Immature natural killer cell (primary cell): ENCODE results near the gene ETHE1. TPM values are rescaled to one million over a fixed set of nuclear protein-coding genes. Genes with fewer than 3 reads are reported as not detected.

Experiments
- DNase-seq, 3 donors: peaks; one replicate each; pipeline ENCODE4 v3.0.0; 2022; ENCODE audit warnings: mixed read lengths in 1 of 3
- H3K27ac Mint-ChIP-seq, 6 donors: one replicate each; pipeline ENCODE4 v1.8.0; 2020; ENCODE audit warnings: mixed read lengths in 6 of 6, mild to moderate bottlenecking in 5 of 6, inconsistent platforms in 4 of 6, moderate library complexity in 3 of 6
- H3K27me3 Mint-ChIP-seq, 3 donors: one replicate each; pipeline ENCODE4 v1.8.0; 2020 to 2021; ENCODE audit warnings: low read depth in 3 of 3, mild to moderate bottlenecking in 3 of 3, mixed read lengths in 3 of 3, moderate library complexity in 3 of 3, inconsistent platforms in 1 of 3
- H3K36me3 Mint-ChIP-seq, 3 donors: one replicate each; pipeline ENCODE4 v1.8.0; 2020; ENCODE audit warnings: mixed read lengths in 3 of 3, inconsistent platforms in 2 of 3, mild to moderate bottlenecking in 2 of 3
- H3K4me1 Mint-ChIP-seq, 2 donors: one replicate each; pipeline ENCODE4 v1.8.0; 2020; ENCODE audit warnings: inconsistent platforms in 2 of 2, mild to moderate bottlenecking in 2 of 2, mixed read lengths in 2 of 2, moderate library complexity in 1 of 2
- H3K4me3 Mint-ChIP-seq, 5 donors: one replicate each; pipeline ENCODE4 v1.8.0; 2020; ENCODE audit warnings: mild to moderate bottlenecking in 5 of 5, mixed read lengths in 5 of 5, inconsistent platforms in 3 of 5, moderate library complexity in 3 of 5
- H3K9me3 Mint-ChIP-seq, 6 donors: one replicate each; pipeline ENCODE4 v1.8.0; 2020; ENCODE audit warnings: mild to moderate bottlenecking in 6 of 6, mixed read lengths in 6 of 6, inconsistent platforms in 4 of 6, moderate library complexity in 3 of 6
- polyA plus RNA-seq, 3 donors: library from polyadenylated mRNA; unstranded; fragments of 300-500 nt; fragmentation: Illumina TruSeq; gene quantifications; one replicate each; pipeline ENCODE4 v1.2.3, GENCODE V29; 2021

The ETHE1 gene
- polyA plus RNA-seq = 100 to 1,000 TPM in 1 of 3 donors, 10 to 100 TPM in 2; 70.5 to 156 (median 74.5) TPM

GRCh38 chr19:43526884-43527859 lies at the start of gene ETHE1:
Gene ETHE1 (minus strand): TSS chr19:43527201. CDS start chr19:43527177, 24 bp downstream.
- no peaks in the 10 kb centered on the region for H3K9me3 Mint-ChIP-seq
- H3K4me1 Mint-ChIP-seq = peaks cover 29 to 48% of the 10 kb centered on the region in 2 donors
- H3K27ac Mint-ChIP-seq = peak within 1 kb of the TSS; percentile 54 to 94 (median 90)
- peaks cover 0 to 4% (median 3%) of the 10 kb centered on the region in 3 donors for H3K36me3 Mint-ChIP-seq
- peaks cover 0 to 2% (median 0%) of the 10 kb centered on the region in 3 donors for H3K27me3 Mint-ChIP-seq
- peak within 1 kb of the TSS; percentile 72 to 93 (median 80) for H3K4me3 Mint-ChIP-seq
- DNase-seq = peak; percentile 66 to 69 (median 68)

- Mint-ChIP-seq H3K27me3 (peaks cover 9 to 15% (median 14%) of the 10 kb centered on the region in 3 donors), H3K27ac (peak overlapping the region; percentile 88 to 99 (median 98)), H3K9me3 (no peaks in the 10 kb centered on the region), H3K36me3 (peaks cover 0 to 5% (median 0%) of the 10 kb centered on the region in 3 donors), H3K4me3 (peak overlapping the region; percentile 52 to 97 (median 84)), H3K4me1 (peaks cover 41 to 43% of the 10 kb centered on the region in 2 donors)
- DNase-seq = peak in 1 of 3 donors; percentile 19
Observed at GRCh38 chr19:43575955-43576878, 49.2 kb upstream of the ETHE1 start.

- peak; percentile 94 to 97 (median 96) for DNase-seq
- peak within 1 kb of the TSS; percentile 97 to 99 (median 98) for H3K27ac Mint-ChIP-seq
- no peaks in the 10 kb centered on the region for H3K9me3 Mint-ChIP-seq
- H3K4me1 Mint-ChIP-seq = peaks cover 45 to 47% of the 10 kb centered on the region in 2 donors
- H3K36me3 Mint-ChIP-seq = peaks cover 0 to 5% (median 0%) of the 10 kb centered on the region in 3 donors
- peak within 1 kb of the TSS; percentile 96 to 97 (median 96) for H3K4me3 Mint-ChIP-seq
- H3K27me3 Mint-ChIP-seq = peaks cover 9 to 17% (median 15%) of the 10 kb centered on the region in 3 donors
Observed at GRCh38 chr19:43575156-43575950, 48.4 kb upstream of the ETHE1 start, which contains the start of the genes PINLYP and XRCC1. Gene PINLYP (plus strand): TSS chr19:43575801. CDS start chr19:43577192, 1,391 bp downstream. Gene XRCC1 (minus strand): TSS chr19:43575527. CDS start chr19:43575458, 69 bp downstream.

GRCh38 chr19:43574424-43575155 lies 47.6 kb upstream of the ETHE1 start:
- peak overlapping the region; percentile 97 to 99 (median 98) for H3K27ac Mint-ChIP-seq
- peaks cover 0 to 5% (median 0%) of the 10 kb centered on the region in 3 donors for H3K36me3 Mint-ChIP-seq
- no peak for DNase-seq
- peak overlapping the region; percentile 96 to 97 (median 96) for H3K4me3 Mint-ChIP-seq
- no peaks in the 10 kb centered on the region for H3K9me3 Mint-ChIP-seq
- H3K4me1 Mint-ChIP-seq = peaks cover 43 to 46% of the 10 kb centered on the region in 2 donors
- peaks cover 9 to 15% (median 13%) of the 10 kb centered on the region in 3 donors for H3K27me3 Mint-ChIP-seq

- no peaks in the 10 kb centered on the region for H3K9me3 Mint-ChIP-seq
- peaks cover 43 to 44% of the 10 kb centered on the region in 2 donors for H3K4me1 Mint-ChIP-seq
- no peak overlapping the region for H3K4me3 Mint-ChIP-seq
- H3K27me3 Mint-ChIP-seq = peaks cover 7 to 10% (median 10%) of the 10 kb centered on the region in 3 donors
- peak overlapping the region in 5 of 6 donors; percentile 10 to 70 (median 51) for H3K27ac Mint-ChIP-seq
- no peak for DNase-seq
- peaks cover 0 to 5% (median 0%) of the 10 kb centered on the region in 3 donors for H3K36me3 Mint-ChIP-seq
Observed at GRCh38 chr19:43572171-43572588, 45.2 kb upstream of the ETHE1 start.

GRCh38 chr19:43570174-43570791 lies 43.3 kb upstream of the ETHE1 start:
- Mint-ChIP-seq H3K27ac (peak overlapping the region; percentile 46 to 87 (median 68)), H3K9me3 (no peaks in the 10 kb centered on the region), H3K4me3 (no peak overlapping the region), H3K27me3 (peaks cover 0 to 6% (median 5%) of the 10 kb centered on the region in 3 donors), H3K36me3 (peaks cover 3 to 5% (median 4%) of the 10 kb centered on the region in 3 donors), H3K4me1 (peaks cover 38 to 39% of the 10 kb centered on the region in 2 donors)
- no peak for DNase-seq

- Mint-ChIP-seq H3K4me3 (no peak overlapping the region), H3K4me1 (peaks cover 38 to 39% of the 10 kb centered on the region in 2 donors)
Observed at GRCh38 chr19:43569657-43570056, 42.7 kb upstream of the ETHE1 start.

GRCh38 chr19:43564800-43565199 lies 37.8 kb upstream of the ETHE1 start:
- no peak for DNase-seq
- Mint-ChIP-seq H3K36me3 (peaks cover 0 to 4% (median 3%) of the 10 kb centered on the region in 3 donors), H3K4me1 (peaks cover 54 to 58% of the 10 kb centered on the region in 2 donors), H3K27me3 (peaks cover 4 to 11% (median 7%) of the 10 kb centered on the region in 3 donors), H3K9me3 (no peaks in the 10 kb centered on the region), H3K27ac (peak overlapping the region; percentile 82 to 100 (median 92)), H3K4me3 (peak overlapping the region in 1 of 5 donors; percentile 10)

More at GRCh38 chr19:43569657-43570056, 42.7 kb upstream of the ETHE1 start:
- peaks cover 0 to 4% (median 2%) of the 10 kb centered on the region in 3 donors for H3K27me3 Mint-ChIP-seq
- H3K36me3 Mint-ChIP-seq = peaks cover 3 to 5% (median 4%) of the 10 kb centered on the region in 3 donors
- peak overlapping the region in 5 of 6 donors; percentile 46 to 79 (median 58) for H3K27ac Mint-ChIP-seq
- no peak for DNase-seq
- H3K9me3 Mint-ChIP-seq = no peaks in the 10 kb centered on the region

GRCh38 chr19:43563816-43564457 lies 36.9 kb upstream of the ETHE1 start:
- peak overlapping the region; percentile 25 to 67 (median 52) for H3K4me3 Mint-ChIP-seq
- DNase-seq = no peak
- H3K36me3 Mint-ChIP-seq = peaks cover 0 to 4% (median 3%) of the 10 kb centered on the region in 3 donors

GRCh38 chr19:43562698-43563241 lies 35.8 kb upstream of the ETHE1 start:
- Mint-ChIP-seq H3K27me3 (peaks cover 4 to 11% (median 7%) of the 10 kb centered on the region in 3 donors), H3K36me3 (peaks cover 1 to 7% (median 3%) of the 10 kb centered on the region in 3 donors), H3K9me3 (no peaks in the 10 kb centered on the region), H3K27ac (peak overlapping the region; percentile 93 to 100 (median 98)), H3K4me1 (peaks cover 54 to 58% of the 10 kb centered on the region in 2 donors), H3K4me3 (peak overlapping the region; percentile 57 to 77 (median 67))
- peak; percentile 92 to 95 (median 92) for DNase-seq

More at GRCh38 chr19:43563816-43564457, 36.9 kb upstream of the ETHE1 start:
- H3K27ac Mint-ChIP-seq = peak overlapping the region; percentile 93 to 100 (median 98)
- H3K27me3 Mint-ChIP-seq = peaks cover 4 to 11% (median 7%) of the 10 kb centered on the region in 3 donors
- no peaks in the 10 kb centered on the region for H3K9me3 Mint-ChIP-seq
- peaks cover 54 to 58% of the 10 kb centered on the region in 2 donors for H3K4me1 Mint-ChIP-seq
